GM18499 (cell line): ENCODE measurements around the gene MOV10.
"Not testable (repeated sequence)": the region's sequence is repeated elsewhere in the genome, so short reads cannot be mapped to it uniquely, and the experiment has no call there.

Experiments
- ATAC-seq: cut with Tn5 transposase; IDR thresholded peaks from one replicate; pipeline ENCODE4 v1.9.1; 2021; ENCODE audit warnings: moderate number of reproducible peaks; ENCODE audit not compliant: insufficient read depth, unreplicated experiment

Gene MOV10

GRCh38 chr1:112727716-112728115 lies 53.3 kb downstream of the MOV10 start:
- ATAC-seq, result no peak

DNA sequence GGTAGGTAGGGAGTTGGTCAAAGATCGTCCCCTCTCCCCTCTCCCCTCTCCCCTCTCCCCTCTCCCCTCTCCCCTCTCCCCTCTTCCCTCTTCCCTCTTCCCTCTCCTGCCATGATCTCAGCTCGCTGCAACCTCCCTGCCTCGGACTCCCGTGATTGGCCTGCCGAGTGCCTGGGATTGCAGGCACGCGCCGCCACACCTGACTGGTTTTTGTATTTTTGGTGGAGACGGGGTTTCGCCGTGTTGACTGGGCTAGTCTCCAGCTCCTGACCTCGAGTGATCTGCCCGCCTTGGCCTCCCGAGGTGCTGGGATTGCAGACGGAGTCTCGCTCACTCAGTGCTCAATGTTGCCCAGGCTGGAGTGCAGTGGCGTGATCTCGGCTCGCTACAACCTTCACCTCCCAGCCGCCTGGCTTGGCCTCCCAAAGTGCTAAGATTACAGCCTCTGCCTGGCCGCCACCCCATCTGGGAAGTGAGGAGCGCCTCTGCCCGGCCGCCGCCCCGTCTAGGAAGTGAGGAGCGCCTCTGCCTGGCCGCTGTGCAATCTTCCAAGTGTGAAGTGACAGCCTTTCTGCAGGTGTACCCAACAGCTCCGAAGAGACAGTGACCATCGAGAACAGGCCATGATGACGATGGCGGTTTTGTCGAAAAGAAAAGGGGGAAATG lies 54.0 kb downstream of the MOV10 start:
- ATAC-seq, result not testable (repeated sequence)

- not testable (repeated sequence) for ATAC-seq
Observed at GRCh38 chr1:112729011-112729410, 54.6 kb downstream of the MOV10 start.

- no peak for ATAC-seq
Observed at GRCh38 chr1:112729909-112730308, 55.5 kb downstream of the MOV10 start.

- no peak for ATAC-seq
Observed at GRCh38 chr1:112731451-112731850, 57.0 kb downstream of the MOV10 start.

DNA sequence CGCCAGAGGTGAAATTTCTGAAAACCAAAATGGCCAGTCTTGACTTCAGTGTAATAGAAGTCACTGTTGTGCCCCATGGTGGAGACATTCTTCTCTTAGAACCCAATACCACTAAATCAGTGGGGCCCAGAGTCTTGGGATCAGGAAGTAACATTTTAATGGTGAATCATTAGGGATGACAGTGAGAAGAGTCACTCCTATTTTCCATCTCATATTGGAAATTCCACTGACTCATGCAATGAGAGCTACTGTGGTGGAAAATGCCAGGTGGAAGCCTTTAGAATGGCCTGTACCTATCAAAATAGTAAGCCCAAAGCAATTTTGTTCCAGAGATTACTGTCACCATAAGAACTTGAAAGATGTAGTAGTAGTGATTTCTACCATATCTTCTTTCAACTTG lies 61.3 kb downstream of the MOV10 start:
- no peak for ATAC-seq

- no peak for ATAC-seq
Observed at GRCh38 chr1:112737573-112737972, 63.1 kb downstream of the MOV10 start.

- no peak for ATAC-seq
Observed at GRCh38 chr1:112743174-112744008, 68.9 kb downstream of the MOV10 start.

GRCh38 chr1:112744009-112744578 lies 69.6 kb downstream of the MOV10 start:
- ATAC-seq, result no peak

DNA sequence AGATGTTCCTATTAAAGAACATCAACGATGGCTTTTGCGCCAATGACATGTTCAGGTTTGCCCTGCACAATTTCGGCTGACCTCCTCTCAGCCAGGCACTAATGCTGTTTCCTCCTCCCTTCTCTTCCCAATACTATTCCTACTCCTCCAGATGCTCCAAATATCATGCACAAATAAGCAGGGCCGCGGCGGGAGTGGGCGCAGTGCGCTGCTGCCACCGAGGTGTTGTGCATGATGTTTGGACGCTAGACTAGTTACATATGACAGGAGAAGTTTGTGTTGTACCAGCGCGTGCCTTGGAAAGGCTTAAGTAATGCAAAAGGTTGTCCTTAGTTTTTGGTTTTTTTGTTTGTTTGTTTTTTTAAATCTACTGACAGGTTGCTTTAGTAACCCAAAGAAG lies 73.9 kb downstream of the MOV10 start:
- no peak for ATAC-seq
